HCT116 (cell line): ENCODE data around the gene TCHH. TPM values are rescaled to one million over a fixed set of nuclear protein-coding genes. Genes with fewer than 3 reads are reported as not detected.

Source experiments
- ATAC-seq: fragments of 200-7000 bp; cut with Tn5 transposase; 2 replicates; pipeline ENCODE4 v1.9.1; 2020; ENCODE audit warnings: mild to moderate bottlenecking, moderate library complexity
- BruUV-seq: library from RNA; stranded (reverse); fragments of 400-500 nt; replicated peaks from 2 replicates; lab custom pipeline; 2021; lab: Mats Ljungman, UMichigan
- CTCF ChIA-PET: fragments of 300-600 bp; sonication (Branson Sonifier 250); formaldehyde crosslinking; loops from one replicate; lab custom pipeline; 2021; ENCODE audit warnings: antibody characterized with exemption; lab: Charles Lee
- POLR2A ChIA-PET: fragments of 300-600, 350-600 bp; sonication (Branson Sonifier 250); formaldehyde crosslinking; loops from one replicate; lab custom pipeline; 2021; ENCODE audit warnings: antibody characterized with exemption; lab: Charles Lee
- RAD21 ChIA-PET, 2 experiments: fragments of 300-600 bp; sonication (Branson Sonifier 250); formaldehyde crosslinking; loops; one replicate each; lab custom pipeline; 2023; ENCODE audit warnings: low total read pairs in 2 of 2; ENCODE audit not compliant: uncharacterized antibody in 2 of 2, unreplicated experiment in 2 of 2, low non-redundant PET in 1 of 2; lab: Charles Lee
- DNase-seq: peaks from one replicate; pipeline ENCODE4 v3.0.0-alpha.2; 2010; ENCODE audit warnings: low read depth, low spot score
- H2AFZ ChIP-seq: fragments of 200-600 bp; shearing (Covaris generic), sonication (generic); 2 replicates; pipeline ENCODE4 v1.6.1; 2017; ENCODE audit warnings: low read depth, mixed run types, mixed read lengths, antibody characterized with exemption, low read length; ENCODE audit not compliant: poor library complexity, severe bottlenecking
- H3K27ac ChIP-seq: 2 replicates; pipeline ENCODE4 v1.5.1; 2012; ENCODE audit warnings: low read depth, low read length
- H3K27me3 ChIP-seq: fragments of 200-600 bp; sonication (generic); 2 replicates; pipeline ENCODE4 v1.6.1; 2016; ENCODE audit warnings: mixed run types, low read length, mixed read lengths; ENCODE audit not compliant: insufficient read depth
- H3K36me3 ChIP-seq, 2 experiments: fragments of 200-500 bp in 1 of 2; fragments of 200-600 bp in 1 of 2; sonication (Bioruptor generic) in 1 of 2; sonication (generic) in 1 of 2; 2 replicates each; pipeline versions ENCODE4 v1.5.1 to v1.6.1; 2014 to 2016; ENCODE audit warnings: low read length in 2 of 2, inconsistent platforms in 1 of 2, mixed read lengths in 1 of 2, mixed run types in 1 of 2; ENCODE audit not compliant: insufficient read depth in 2 of 2, control insufficient read depth in 1 of 2
- H3K4me1 ChIP-seq, 2 experiments: fragments of 200-600 bp in 1 of 2; sonication (generic) in 1 of 2; 2 replicates each; pipeline versions ENCODE4 v1.5.1 to v1.6.1; 2012 to 2017; ENCODE audit warnings: low read length in 2 of 2, inconsistent platforms in 1 of 2, mild to moderate bottlenecking in 1 of 2, mixed read lengths in 1 of 2, mixed run types in 1 of 2, moderate library complexity in 1 of 2; ENCODE audit not compliant: insufficient read depth in 2 of 2, control insufficient read depth in 1 of 2
- H3K4me2 ChIP-seq: fragments of 200-600 bp; sonication (generic); 2 replicates; pipeline ENCODE4 v1.6.1; 2017; ENCODE audit warnings: mixed run types, low read length, mixed read lengths
- H3K4me3 ChIP-seq, 2 experiments: fragments of 200-600 bp in 1 of 2; sonication (generic) in 1 of 2; replicated peaks in 1 of 2; 2 replicates each; pipeline ENCODE4 v1.5.1; 2011 to 2016; ENCODE audit warnings: low read length in 2 of 2, control low read depth in 1 of 2, low read depth in 1 of 2, mild to moderate bottlenecking in 1 of 2, mixed read lengths in 1 of 2, mixed run types in 1 of 2
- H3K79me2 ChIP-seq: fragments of 200-600 bp; sonication (generic); 2 replicates; pipeline ENCODE4 v1.6.1; 2017; ENCODE audit warnings: mild to moderate bottlenecking, mixed run types, low read length, moderate library complexity, mixed read lengths; ENCODE audit not compliant: insufficient read depth
- H3K9ac ChIP-seq: fragments of 200-600 bp; sonication (generic); 2 replicates; pipeline ENCODE4 v1.6.1; 2016; ENCODE audit warnings: low read length, mixed read lengths
- H3K9me2 ChIP-seq: fragments of 200-600 bp; sonication (generic), shearing (Covaris generic); 2 replicates; pipeline ENCODE4 v1.6.1; 2017; ENCODE audit warnings: mixed run types, mild to moderate bottlenecking, moderate library complexity; ENCODE audit not compliant: insufficient read depth
- H3K9me3 ChIP-seq, 2 experiments: fragments of 200-500 bp in 1 of 2; fragments of 200-600 bp in 1 of 2; sonication (Bioruptor generic) in 1 of 2; sonication (generic) in 1 of 2; 2 replicates each; pipeline ENCODE4 v1.6.1; 2014 to 2017; ENCODE audit warnings: low read length in 2 of 2, mixed read lengths in 2 of 2, inconsistent platforms in 1 of 2, low read depth in 1 of 2, mild to moderate bottlenecking in 1 of 2, mixed run types in 1 of 2, moderate library complexity in 1 of 2; ENCODE audit not compliant: control insufficient read depth in 1 of 2, insufficient read depth in 1 of 2
- H4K20me1 ChIP-seq: fragments of 200-600 bp; sonication (generic), shearing (Covaris generic); 2 replicates; pipeline ENCODE4 v1.6.1; 2017; ENCODE audit warnings: mixed run types, mild to moderate bottlenecking, moderate library complexity; ENCODE audit not compliant: insufficient read depth
- ATF3 ChIP-seq: IDR thresholded peaks from 2 replicates; pipeline ENCODE4 v1.6.1; 2012
- EGR1 ChIP-seq: IDR thresholded peaks from 2 replicates; pipeline ENCODE4 v1.6.1; 2012; ENCODE audit warnings: low read depth
- ELF1 ChIP-seq: IDR thresholded peaks from 2 replicates; pipeline ENCODE4 v1.6.1; 2012; ENCODE audit warnings: low read depth, borderline replicate concordance
- EZH2 ChIP-seq: fragments of 200-600 bp; sonication (generic); IDR thresholded peaks from 2 replicates; pipeline ENCODE4 v1.6.1; 2017; ENCODE audit warnings: antibody characterized with exemption, mixed run types
- JUND ChIP-seq: IDR thresholded peaks from 2 replicates; pipeline ENCODE4 v1.6.1; 2012
- MAX ChIP-seq: IDR thresholded peaks from 2 replicates; pipeline ENCODE4 v1.6.1; 2012
- POLR2A ChIP-seq: IDR thresholded peaks from 2 replicates; pipeline ENCODE4 v1.7.0; 2011; ENCODE audit warnings: borderline replicate concordance; ENCODE audit not compliant: insufficient read depth, insufficient read length; ENCODE audit errors: extremely low read depth
- RAD21 ChIP-seq: IDR thresholded peaks from 2 replicates; pipeline ENCODE4 v1.6.1; 2012; ENCODE audit warnings: low read depth, mild to moderate bottlenecking
- SIN3A ChIP-seq: IDR thresholded peaks from 2 replicates; pipeline ENCODE4 v1.6.1; 2012; ENCODE audit warnings: low read depth
- SP1 ChIP-seq: IDR thresholded peaks from 2 replicates; pipeline ENCODE4 v1.6.1; 2012; ENCODE audit warnings: low read depth
- SRF ChIP-seq: IDR thresholded peaks from 2 replicates; pipeline ENCODE4 v1.6.1; 2012; ENCODE audit warnings: low read depth
- TCF7L2 ChIP-seq: IDR thresholded peaks from 2 replicates; pipeline ENCODE4 v1.7.0; 2011; ENCODE audit warnings: borderline replicate concordance, inconsistent platforms; ENCODE audit not compliant: insufficient read depth, insufficient read length; ENCODE audit errors: extremely low read depth
- YY1 ChIP-seq: IDR thresholded peaks from 2 replicates; pipeline ENCODE4 v1.6.1; 2011; ENCODE audit warnings: low read length, low read depth, moderate library complexity, mild to moderate bottlenecking; ENCODE audit not compliant: insufficient replicate concordance; ENCODE audit errors: extremely low read depth
- ZBTB33 ChIP-seq: IDR thresholded peaks from 2 replicates; pipeline ENCODE4 v1.6.1; 2011; ENCODE audit warnings: mild to moderate bottlenecking, low read length, moderate library complexity; ENCODE audit not compliant: insufficient replicate concordance; ENCODE audit errors: extremely low read depth
- ZFX ChIP-seq: fragments of 450-650 bp; IDR thresholded peaks from 2 replicates; pipeline ENCODE4 v1.6.1; 2017
- intact Hi-C: fragments of 100-400 bp; cut with micrococcal nuclease; formaldehyde crosslinking; loops from 2 replicates; pipeline ENCODE4 v1.10.0; 2022
- total RNA-seq: library from RNA; stranded (reverse); gene quantifications from one replicate; pipeline ENCODE4 v1.2.1, GENCODE V29; 2021; ENCODE audit not compliant: unreplicated experiment

The TCHH gene
- total RNA-seq, 1 experiment from 2014 or later, result 0.02 TPM

- Histone ChIP-seq H3K9me2 (no peaks in the 10 kb centered on the region), H3K4me3 (no peak overlapping the region), H3K4me1 (no peaks in the 10 kb centered on the region), H3K79me2 (no peaks in the 10 kb centered on the region), H3K9ac (no peak overlapping the region), H2AFZ (no peak overlapping the region), H4K20me1 (no peaks in the 10 kb centered on the region), H3K36me3 (no peaks in the 10 kb centered on the region), H3K27ac (no peak overlapping the region), H3K4me2 (no peak overlapping the region), H3K9me3 (no peaks in the 10 kb centered on the region; a peak in 1 of 4 replicates), H3K27me3 (peaks cover 63% of the 10 kb centered on the region)
- DNase-seq, result no peak
- no peak for TF ChIP-seq RAD21
- TF ChIP-seq JUND, result no peak
- no TSS peak for BruUV-seq
- intact Hi-C loops, result no loop called here
- ChIA-PET RAD21 (no interaction called here), CTCF (no interaction called here), POLR2A (no interaction called here)
- no peak for ATAC-seq
Observed at GRCh38 chr1:152067150-152067549, 48.1 kb downstream of the TCHH start.

- Histone ChIP-seq H3K9ac (no peak overlapping the region), H3K27me3 (peaks cover 45% of the 10 kb centered on the region), H3K9me3 (no peaks in the 10 kb centered on the region; a peak in 1 of 4 replicates), H2AFZ (no peak overlapping the region), H3K36me3 (no peaks in the 10 kb centered on the region), H3K9me2 (no peaks in the 10 kb centered on the region), H3K27ac (no peak overlapping the region), H3K79me2 (no peaks in the 10 kb centered on the region), H4K20me1 (no peaks in the 10 kb centered on the region), H3K4me1 (no peaks in the 10 kb centered on the region), H3K4me3 (no peak overlapping the region), H3K4me2 (no peak overlapping the region)
- TF ChIP-seq EGR1, result no peak
- no peak for TF ChIP-seq SRF
- TF ChIP-seq ZBTB33, result no peak
- no peak for TF ChIP-seq SP1
- no peak for TF ChIP-seq SIN3A
- TF ChIP-seq ATF3, result no peak
- no peak for TF ChIP-seq POLR2A
- TF ChIP-seq MAX, result no peak
- no peak for TF ChIP-seq EZH2
- no peak for TF ChIP-seq YY1
- no peak for TF ChIP-seq TCF7L2
- no peak for TF ChIP-seq JUND
- no peak for TF ChIP-seq ZFX
- TF ChIP-seq RAD21, result no peak
- TF ChIP-seq ELF1, result no peak
- ChIA-PET CTCF (no interaction called here), RAD21 (no interaction called here), POLR2A (no interaction called here)
- ATAC-seq (no peak), DNase-seq (no peak)
- BruUV-seq, result no TSS peak
- intact Hi-C loops, result no loop called here
Observed at GRCh38 chr1:152061952-152062351, 53.3 kb downstream of the TCHH start.
